HG03039 (cell line): ENCODE results near the gene SVIL.
"Not testable (repeated sequence)": the region's sequence is repeated elsewhere in the genome, so short reads cannot be mapped to it uniquely, and the experiment has no call there.

Experiments
- ATAC-seq: cut with Tn5 transposase; IDR thresholded peaks from one replicate; pipeline ENCODE4 v1.9.1; 2021; ENCODE audit warnings: mild to moderate bottlenecking, moderate library complexity; ENCODE audit not compliant: unreplicated experiment

SVIL gene

GRCh38 chr10:29492774-29493173 lies 142.0 kb downstream of the SVIL start:
- no peak for ATAC-seq

- ATAC-seq, result no peak
Observed at GRCh38 chr10:29491918-29492317, 142.9 kb downstream of the SVIL start.

GRCh38 chr10:29490781-29491280 lies 143.9 kb downstream of the SVIL start:
- ATAC-seq, result not testable (repeated sequence)

- not testable (repeated sequence) for ATAC-seq
Observed at GRCh38 chr10:29488471-29488870, 146.3 kb downstream of the SVIL start.

GRCh38 chr10:29487884-29488266 lies 146.9 kb downstream of the SVIL start:
- ATAC-seq, result not testable (repeated sequence)

- ATAC-seq, result not testable (repeated sequence)
Observed at GRCh38 chr10:29487032-29487883, 147.5 kb downstream of the SVIL start.

- ATAC-seq, result no peak
Observed at GRCh38 chr10:29486433-29486832, 148.3 kb downstream of the SVIL start.

- not testable (repeated sequence) for ATAC-seq
Observed at GRCh38 chr10:29484677-29485076, 150.1 kb downstream of the SVIL start.

- ATAC-seq, result no peak
Observed at GRCh38 chr10:29482591-29483431, 152.0 kb downstream of the SVIL start.

- no peak for ATAC-seq
Observed at GRCh38 chr10:29481906-29482440, 152.8 kb downstream of the SVIL start.

GRCh38 chr10:29479981-29480954 lies 154.5 kb downstream of the SVIL start:
- ATAC-seq, result no peak

- ATAC-seq, result no peak
Observed at GRCh38 chr10:29479081-29479925, 155.5 kb downstream of the SVIL start.

- ATAC-seq, result no peak
Observed at GRCh38 chr10:29473406-29474100, 161.2 kb downstream of the SVIL start.

- ATAC-seq, result no peak
Observed at GRCh38 chr10:29473087-29473356, 161.7 kb downstream of the SVIL start.

- ATAC-seq, result no peak
Observed at GRCh38 chr10:29472301-29473086, 162.3 kb downstream of the SVIL start.

GRCh38 chr10:29471544-29471859 lies 163.3 kb downstream of the SVIL start:
- ATAC-seq, result no peak

- no peak for ATAC-seq
Observed at GRCh38 chr10:29470843-29471543, 163.8 kb downstream of the SVIL start.

GRCh38 chr10:29470355-29470705 lies 164.4 kb downstream of the SVIL start:
- ATAC-seq, result no peak
